CD4-positive, alpha-beta T cell treated with Interleukin-12 subunit alpha and Interleukin-12 subunit beta, for 1 hour (primary cell): ENCODE data around the gene COL27A1.

Source experiments
- DNase-seq: peaks from one replicate; pipeline ENCODE4 v3.0.0-alpha.2; 2020

The COL27A1 gene

DNA sequence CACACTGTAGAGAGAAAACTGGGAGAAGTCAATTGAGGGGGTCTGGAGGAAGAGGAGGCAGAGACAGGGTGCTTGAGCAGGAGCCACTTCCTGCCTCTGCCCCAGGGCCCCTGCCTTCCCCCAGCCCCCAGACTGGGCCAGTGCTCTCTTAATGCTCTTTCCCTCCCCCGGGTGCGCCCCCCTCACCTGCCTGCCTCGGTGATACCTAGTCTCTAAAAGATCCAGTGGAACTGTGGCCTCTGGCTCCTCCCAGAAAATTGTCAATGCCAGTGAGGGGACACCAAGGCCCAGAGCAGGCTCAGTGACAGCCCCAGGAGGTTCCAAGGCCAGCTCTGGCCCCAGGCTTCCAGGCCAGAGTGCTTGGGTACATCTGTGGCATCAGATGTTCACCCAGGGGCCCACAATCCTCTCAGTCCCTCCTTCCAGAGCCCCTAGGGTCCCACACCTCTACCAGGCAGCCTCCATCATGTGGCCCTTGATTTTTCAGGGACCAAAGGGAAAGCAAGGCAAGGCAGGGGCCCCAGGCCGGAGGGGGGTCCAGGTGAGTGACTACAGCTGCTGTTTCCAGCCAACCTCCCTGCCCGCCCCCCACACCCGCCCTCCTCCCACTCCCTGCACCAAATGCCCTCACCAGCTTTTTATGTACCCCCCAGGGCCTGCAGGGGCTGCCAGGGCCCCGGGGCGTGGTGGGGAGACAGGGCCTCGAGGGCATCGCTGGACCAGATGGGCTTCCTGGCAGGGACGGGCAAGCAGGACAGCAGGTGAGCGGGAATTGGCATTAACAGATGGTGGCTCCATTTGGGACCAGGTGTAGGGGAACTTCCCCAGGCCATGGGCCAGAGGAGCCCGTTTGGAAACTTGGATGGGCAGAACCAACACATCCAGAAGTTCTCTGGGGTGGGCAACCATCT is 134.5 kb downstream of the COL27A1 start:
- no peak for DNase-seq

DNA sequence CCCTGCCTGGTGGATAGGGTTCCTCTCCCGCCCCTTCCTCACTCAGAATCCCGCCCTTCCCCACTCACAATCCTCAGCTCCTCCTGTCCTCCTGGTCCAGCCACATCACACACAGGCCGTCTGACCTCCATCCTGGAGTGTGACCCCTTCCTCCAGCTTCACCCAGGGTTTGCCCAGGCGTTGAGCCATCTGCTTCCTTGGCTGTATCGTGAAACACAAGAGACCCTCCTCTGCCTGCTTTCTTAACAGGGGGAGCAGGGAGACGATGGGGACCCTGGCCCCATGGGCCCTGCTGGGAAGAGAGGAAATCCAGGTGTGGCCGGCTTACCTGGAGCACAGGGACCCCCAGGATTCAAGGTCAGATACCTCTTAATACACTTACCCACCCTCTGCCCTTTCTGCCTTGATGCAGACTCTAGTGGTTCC is 135.2 kb downstream of the COL27A1 start:
- DNase-seq, result no peak

DNA sequence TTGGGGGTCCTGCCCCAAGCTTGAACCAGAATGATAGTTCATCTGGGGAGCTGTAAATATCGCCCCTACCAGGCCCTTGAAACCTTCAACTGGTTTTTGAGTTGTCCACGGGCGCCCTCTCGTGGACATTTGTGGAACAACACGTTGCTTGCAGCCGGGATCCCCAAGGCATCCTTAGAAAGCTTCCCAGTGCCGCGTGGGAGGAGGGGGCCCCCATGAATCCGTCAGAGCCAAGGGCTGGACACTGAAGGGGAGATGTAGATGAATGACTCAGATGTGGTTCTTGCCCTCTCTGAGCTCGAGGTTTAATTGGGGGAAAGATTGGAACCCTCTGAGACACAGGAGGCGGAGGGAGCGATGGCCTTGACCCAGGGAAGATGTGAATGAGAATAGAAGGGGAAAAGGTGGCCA is 135.7 kb downstream of the COL27A1 start:
- DNase-seq, result peak; percentile 61

DNA sequence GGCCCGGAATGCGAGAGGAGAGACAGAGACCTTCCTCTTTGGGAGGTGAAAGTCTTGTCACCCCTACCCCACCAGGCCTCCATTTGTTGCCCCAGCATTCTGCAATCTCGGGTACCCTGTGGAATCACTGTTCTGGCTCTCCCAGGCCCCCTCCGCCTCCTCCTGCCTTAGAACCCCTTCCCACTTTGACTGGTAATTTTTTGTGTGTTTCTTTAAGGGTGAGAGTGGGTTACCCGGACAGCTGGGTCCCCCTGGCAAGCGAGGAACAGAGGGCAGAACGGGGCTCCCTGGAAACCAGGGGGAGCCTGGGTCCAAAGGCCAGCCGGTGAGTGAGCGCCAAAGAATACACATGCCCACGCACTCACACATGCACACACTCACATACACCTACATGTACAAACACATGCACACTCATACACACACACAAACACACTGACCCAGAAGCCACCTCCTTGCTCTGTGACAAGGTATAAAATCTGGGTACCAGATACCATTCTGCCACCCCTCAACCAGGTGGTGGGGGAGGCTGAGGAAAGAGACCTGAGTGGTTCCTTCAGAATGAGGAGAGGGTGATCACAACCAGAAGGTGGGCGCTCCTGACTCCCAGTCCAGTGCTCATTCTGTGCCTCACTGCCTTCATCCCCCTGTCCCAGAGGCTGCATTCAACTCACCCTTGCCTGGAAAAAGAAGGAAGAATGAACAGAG is 136.7 kb downstream of the COL27A1 start:
- no peak for DNase-seq

DNA sequence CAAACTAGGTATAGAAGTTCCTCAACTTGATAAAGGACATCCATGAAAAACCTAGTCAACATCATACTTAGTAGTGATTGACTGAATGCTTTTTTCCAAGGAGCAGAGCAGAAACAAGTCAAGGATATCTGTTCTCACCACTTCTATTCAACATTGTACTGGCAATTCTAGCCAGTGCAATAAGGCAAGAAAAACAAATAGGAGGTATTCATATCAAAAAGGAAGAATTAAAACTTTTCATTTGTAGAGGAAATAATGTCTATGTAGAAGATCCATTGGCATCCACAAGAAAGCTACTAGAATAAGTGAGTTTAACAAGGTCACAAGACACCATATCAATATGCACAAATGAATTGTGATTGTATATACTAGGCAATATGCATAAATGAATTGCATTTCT is 139.3 kb downstream of the COL27A1 start:
- DNase-seq, result no peak

DNA sequence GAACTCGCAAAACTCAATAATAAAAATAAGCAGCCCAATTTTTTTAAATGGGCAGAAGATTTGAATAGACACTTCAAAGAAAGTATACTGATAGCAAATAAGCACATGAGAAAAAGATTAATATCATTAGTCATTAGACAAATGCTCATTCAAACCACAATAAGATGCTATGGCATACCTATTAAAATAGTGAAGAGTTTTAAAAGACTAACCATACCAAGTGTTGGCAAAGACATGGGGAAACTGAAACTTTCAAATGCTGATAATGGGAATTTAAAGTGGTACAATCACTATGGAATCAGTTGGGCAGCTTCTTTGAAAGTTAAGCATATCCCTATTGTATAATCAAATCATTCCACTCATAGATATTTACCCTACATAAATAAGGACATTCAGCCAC is 141.0 kb downstream of the COL27A1 start:
- no peak for DNase-seq

DNA sequence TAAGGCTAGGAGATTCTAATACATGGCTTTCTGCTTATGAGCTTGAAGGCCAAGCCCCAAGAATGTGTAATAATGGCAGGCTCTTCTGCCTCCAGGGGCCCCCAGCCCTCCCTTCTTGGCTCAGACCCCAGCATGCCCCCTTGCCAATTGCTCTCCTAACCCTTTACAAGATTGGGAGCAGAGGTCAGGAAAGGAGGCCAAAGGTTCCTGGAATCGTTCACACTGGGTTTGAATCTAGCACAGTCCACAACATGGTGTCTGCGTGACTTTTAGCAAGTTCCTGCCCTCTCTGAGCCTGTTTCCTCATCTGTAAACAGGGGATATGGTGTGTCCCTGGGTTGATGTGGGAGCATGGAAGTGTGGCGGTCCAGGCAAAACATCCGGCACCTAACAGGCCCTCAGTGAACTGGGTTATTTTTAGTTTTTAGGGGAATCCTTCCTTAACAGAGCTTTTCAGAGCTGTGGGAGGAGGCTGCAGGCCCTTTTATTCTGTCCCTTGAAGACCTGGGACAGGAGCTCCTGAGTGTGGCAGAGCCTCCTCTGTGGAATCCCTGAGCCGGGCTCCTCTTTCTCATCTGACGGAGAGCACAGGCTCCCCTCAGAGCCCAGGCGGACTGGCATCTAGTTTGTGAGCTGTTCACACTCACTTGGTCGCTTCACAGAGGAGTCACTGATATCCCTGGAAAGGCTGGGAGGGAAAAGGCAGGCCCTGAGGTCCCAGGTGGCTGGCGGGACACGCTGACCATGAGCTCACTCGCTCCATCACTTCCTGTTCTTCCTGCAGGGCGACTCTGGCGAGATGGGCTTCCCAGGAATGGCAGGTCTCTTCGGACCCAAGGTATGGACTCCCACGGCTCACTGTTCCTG is 144.2 kb downstream of the COL27A1 start:
- no peak for DNase-seq

DNA sequence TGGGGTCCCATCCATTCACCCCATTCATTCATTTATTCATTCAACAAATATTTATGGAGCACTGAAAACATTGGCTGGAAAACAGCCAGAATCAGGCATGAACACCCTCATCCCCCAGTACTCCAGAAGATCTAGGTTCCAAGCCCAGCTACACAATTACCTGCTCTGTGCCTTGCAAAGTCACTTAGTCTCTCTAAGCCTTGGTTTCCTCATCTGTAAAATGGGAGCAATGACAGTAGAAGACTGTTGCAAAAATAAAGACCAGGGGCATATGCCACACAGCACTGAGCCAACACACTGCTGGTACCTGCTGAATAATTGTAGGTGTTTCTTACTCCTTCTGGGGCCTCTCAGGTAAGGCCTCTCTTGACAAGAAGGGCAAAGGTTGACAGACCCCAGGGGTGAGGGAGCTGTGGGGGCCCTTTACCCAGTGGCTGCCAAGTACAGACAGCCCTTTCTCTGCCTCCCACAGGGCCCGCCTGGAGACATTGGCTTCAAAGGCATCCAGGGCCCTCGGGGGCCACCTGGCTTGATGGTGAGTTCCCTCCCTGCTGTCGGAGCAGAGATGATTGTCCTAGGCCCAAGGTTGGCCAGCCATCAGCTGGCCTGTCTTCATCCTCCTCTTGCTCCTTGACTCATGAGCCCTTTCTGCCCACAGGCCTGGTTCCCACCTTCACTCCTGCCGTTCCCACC is 145.0 kb downstream of the COL27A1 start:
- DNase-seq, result no peak

DNA sequence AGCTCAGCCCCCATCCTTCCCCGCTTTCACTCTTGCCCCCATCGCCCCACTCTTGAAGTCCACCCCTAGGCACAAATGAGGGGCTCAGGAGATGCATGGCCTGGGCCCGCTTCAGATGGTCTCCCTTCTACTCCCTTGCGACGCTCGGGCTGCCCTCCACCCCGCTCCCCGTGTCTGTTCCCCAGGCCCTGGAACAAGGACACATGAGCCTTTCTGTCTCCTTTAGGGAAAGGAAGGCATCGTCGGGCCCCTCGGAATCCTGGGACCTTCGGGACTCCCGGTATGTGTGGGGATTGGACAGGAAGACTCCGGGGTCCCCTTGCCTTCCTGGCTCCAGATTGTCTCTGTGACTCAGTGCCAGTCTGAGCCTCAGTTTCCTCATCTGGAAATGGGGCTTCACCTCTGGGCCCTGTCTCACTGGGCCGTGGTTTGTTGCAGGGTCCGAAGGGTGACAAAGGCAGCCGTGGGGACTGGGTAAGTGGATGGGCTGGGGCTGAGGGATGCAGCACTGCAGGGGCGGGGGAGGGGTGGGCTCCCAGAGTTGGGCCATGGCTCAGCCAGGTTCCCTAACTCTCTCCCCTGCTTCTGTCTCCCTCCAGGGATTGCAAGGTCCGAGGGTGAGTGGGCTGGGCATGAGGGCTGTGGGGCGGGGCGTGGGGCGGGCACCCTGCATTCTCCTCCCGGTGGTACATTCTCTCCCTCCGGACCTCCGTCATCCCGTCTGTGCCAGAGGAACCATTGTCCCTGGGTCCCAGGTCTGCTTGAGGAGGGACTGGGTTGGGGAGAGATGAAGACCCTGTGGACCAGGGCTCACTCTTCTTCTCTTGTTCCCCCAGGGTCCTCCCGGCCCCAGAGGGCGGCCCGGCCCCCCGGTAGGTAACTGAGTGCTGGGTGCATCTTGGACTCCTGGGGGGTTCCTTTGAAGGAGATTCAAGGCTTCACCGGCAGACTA is 145.8 kb downstream of the COL27A1 start:
- no peak for DNase-seq

DNA sequence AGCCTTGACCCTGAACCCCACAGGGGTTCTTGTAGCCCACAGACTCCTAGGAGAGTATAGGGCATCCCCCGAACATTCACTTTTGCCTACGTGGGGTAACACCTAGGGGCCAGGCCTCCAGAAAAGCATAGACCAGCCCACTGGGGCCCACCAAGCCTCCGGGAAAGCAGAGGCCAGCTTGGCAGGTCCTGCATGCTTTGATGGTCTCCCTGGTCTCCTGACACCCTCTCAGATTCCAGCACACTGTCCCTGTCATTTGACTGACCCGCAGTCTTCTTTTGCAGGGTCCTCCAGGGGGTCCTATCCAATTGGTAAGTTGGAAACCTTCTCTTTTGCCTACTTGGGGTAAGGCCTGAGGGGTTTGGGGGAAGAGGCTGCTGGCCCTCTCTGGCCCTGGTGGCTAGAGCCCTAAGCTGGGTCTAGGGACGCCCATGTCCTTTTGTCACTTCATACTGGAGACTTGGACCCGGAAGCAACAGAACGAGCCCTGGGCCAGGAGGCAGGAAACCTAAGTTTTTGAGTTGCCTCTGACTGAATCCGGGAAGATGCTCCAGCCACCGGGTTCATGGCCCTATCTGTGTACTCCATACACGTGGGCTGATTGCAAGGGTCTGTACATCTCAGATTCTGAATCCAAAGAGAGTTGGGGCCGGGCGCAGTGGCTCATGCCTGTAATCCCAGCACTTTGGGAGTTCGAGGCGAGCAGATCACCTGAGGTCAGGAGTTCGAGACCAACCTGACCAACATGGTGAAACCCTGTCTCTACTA is 146.6 kb downstream of the COL27A1 start:
- no peak for DNase-seq

DNA sequence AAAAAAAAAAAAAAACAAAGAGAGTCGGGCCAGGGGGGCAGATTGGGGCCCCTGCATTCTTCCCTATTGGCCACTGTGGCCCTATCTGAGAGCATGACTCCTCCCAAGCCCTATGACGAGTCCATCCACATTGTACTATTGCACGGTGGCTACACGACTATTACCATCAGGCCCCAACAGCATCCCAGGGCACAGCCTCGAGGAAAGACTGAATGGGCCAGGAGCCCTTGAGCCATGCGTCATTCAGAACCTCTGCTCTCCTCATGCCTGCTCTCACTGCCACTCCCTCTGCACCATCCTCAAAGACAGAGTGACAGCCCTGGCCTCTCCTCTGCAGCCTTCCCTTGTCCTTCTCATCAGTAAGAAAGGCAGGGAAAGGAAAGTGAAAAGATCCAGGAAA is 147.4 kb downstream of the COL27A1 start:
- DNase-seq, result no peak

DNA sequence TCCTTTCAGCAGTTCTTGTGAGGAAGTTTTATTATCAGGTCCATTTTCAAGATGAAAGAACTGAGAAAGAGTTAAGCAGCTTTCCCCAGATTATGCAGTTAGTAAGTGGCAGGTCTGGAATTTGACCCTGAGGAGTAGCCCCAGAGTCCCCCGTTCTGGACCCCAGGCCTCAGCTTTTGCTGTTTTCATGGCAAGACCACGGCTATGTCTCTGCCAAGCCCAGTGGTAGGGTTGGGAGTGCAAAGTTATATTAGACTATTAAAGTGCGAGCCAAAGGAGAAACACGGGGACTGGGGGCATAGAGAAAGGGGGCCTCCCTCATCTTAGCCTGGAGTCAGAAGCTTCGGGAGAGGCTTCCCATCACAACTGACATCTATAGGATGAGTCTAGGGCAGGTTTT is 148.2 kb downstream of the COL27A1 start:
- no peak for DNase-seq

DNA sequence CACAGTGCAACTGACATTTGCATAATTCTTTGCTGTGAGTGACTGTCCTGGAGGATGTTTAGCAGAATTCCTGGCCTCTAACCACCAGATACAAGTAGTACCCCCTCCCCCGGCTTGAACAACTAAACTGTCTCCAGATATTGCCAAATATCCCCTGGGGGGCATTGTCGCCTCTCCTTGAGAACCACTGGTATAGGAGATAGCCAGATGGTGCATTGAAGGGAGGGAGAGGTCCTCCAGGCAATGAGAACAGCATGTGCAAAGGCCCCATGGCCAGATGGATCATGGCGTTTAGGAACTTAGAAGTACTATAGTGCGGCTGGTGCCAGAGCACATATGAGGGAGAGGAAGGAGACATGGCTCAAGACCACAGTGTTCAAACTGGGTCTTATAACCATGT is 148.6 kb downstream of the COL27A1 start:
- no peak for DNase-seq

DNA sequence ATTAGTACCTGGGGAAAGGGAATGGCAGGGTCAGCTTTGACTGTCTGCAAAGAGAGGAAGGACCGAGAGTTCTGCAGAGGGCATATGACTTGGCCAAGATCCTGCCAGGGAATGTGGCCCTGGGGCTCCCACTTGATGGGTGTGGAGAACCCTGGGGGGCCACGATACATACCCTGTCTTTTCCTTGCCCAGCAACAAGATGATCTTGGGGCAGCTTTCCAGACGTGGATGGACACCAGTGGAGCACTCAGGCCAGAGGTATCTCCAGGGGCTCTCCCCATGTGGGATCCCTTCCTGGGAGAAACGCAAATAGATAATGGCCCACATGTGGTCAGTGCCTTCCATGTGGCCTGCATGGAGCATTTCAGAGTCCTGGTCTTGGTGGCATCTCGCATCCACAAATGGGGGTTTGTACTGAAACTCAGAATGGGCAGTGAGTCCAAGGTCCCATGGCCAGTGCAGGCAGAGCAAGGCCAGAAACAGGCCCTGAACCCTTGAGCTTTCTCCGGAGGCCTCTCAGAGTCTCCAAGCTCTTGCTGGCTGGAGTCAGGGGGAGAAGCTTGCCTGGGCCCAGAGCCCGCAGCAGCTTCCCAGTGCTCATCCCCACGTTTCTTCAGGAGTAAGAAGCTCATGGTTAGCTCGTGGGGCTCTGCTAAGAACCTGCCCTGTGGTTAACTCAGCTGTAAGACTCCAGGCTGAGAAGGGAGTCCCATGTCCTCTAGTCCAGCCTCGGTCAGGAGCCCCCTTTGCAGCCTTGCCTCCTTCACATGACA is 149.3 kb downstream of the COL27A1 start:
- no peak for DNase-seq

DNA sequence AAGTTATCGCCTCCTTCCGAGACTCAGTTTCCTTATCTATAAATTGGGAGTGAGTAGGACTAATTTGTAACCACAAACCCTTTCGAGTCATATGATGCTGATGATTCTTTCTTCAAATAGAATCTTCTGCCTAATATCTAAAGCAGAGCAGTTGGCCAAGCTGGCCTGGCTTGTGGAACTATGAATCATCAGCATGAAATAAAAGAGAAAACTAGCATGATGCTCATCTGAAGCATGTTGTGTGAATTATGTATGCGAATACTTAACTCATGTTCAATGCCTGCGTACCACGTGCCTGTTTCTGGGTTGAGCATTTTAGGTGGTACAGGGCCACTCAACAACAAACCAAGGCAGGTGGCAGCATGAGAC is 152.5 kb downstream of the COL27A1 start:
- no peak for DNase-seq

DNA sequence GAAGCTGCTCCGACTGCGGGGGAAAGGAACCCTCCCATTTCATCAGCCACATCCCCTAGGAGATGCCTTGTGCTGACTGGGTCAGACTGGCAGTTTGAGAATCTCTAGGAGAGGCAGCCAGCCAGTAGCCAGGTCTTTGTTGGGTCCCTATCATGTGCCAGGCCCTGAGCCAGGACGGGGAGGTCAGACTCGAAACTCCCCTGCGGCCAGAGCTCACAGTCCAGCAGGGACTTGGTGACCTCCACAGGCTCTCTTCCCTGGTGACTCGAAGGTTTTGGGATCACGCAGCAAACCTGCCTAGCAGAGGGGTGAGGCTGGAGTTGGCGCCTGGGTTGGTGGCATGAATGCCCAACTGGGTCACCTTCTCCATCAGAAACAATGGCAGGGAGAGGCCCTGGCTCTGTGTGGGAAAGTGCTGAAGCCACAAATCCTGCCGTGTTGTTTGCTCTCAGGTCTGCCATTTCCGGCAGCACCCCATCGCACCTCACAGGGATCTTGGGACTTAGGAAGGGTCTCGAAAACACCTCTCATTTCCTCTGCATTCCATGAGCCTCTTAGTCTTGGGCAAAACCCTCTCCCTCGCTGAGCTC is 153.1 kb downstream of the COL27A1 start:
- no peak for DNase-seq

DNA sequence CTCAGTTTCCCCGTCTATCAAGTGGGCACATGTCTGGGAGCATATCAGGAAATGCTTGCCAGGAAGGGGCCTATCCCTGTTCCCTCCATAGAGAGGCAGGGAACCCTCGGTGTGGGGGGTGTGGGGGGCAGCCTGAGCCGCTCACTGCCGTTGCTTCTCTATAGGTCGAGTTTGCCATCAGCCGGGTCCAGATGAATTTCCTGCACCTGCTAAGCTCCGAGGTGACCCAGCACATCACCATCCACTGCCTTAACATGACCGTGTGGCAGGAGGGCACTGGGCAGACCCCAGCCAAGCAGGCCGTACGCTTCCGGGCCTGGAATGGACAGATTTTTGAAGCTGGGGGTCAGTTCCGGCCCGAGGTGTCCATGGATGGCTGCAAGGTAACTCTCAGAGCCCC is 153.8 kb downstream of the COL27A1 start:
- DNase-seq, result no peak

DNA sequence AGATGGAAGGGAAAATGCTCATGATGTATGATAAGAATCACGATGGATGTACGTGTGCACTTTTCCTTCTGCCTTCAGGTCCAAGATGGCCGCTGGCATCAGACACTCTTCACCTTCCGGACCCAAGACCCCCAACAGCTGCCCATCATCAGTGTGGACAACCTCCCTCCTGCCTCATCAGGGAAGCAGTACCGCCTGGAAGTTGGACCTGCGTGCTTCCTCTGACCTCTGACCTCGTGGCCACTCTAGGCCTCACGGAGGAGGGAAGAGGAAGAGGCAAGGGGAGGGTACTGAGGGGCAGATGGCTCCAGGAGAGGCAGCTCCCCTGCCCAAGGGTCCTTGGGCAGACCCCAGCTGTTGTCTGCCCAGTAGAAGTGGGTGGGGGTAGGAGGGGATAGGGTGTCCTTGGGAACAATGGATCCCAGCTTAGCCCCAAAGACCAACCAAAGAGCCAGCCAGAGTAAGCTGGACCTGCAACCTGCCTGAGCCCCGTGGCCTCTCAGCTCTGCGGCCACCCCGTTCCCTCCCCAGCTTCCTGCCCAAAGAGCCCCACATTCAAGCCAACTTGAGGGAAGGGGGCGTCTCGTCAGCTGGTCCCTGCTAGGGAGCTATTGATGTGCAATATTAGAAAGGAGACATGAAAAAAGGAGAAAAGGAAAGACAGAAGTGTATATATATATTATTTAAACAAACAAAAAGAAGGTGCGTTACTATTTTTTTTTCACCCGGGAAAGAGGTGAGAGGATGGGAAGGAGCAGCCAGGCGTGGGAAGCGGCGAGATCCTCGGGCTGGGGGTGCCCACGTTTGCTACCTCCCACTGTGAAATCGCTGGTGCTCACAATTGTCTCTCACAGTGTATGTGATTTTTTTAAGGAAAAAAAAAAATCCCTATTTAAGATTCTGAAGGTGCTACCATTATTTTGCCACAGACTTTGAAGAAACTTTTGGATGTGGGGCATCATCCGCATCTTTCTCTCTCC is 155.4 kb downstream of the COL27A1 start:
- no peak for DNase-seq
